ENCODE data around the gene PANX2.
A peak's percentile ranks its signal among the peaks of the same experiment; 100 is the strongest.
"Not testable (repeated sequence)": the region's sequence is repeated elsewhere in the genome, so short reads cannot be mapped to it uniquely, and the experiment has no call there.

Gene PANX2

GRCh38 chr22:50199251-50199721 is 28.8 kb downstream of the PANX2 start:
- DNase-seq: no peak

GRCh38 chr22:50199829-50200460 is 29.4 kb downstream of the PANX2 start:
- DNase-seq: no peak

GRCh38 chr22:50200461-50201190 is 30.1 kb downstream of the PANX2 start, which contains the start of gene SELENOO:
SELENOO (plus strand) TSS chr22:50201011; CDS start chr22:50201037, 26 bp downstream.
- peak; percentile 90 for DNase-seq

GRCh38 chr22:50201191-50202129 is 30.9 kb downstream of the PANX2 start:
- no peak for DNase-seq

- no peak for DNase-seq
Measured at GRCh38 chr22:50202130-50202666, 31.7 kb downstream of the PANX2 start.

- no peak for DNase-seq
Measured at GRCh38 chr22:50203288-50203687, 32.8 kb downstream of the PANX2 start.

GRCh38 chr22:50204571-50204970 is 34.0 kb downstream of the PANX2 start:
- no peak for DNase-seq

- not testable (repeated sequence) for DNase-seq
Measured at GRCh38 chr22:50204998-50205397, 34.5 kb downstream of the PANX2 start.

- no peak for DNase-seq
Measured at GRCh38 chr22:50205781-50206569, 35.4 kb downstream of the PANX2 start.

DNA sequence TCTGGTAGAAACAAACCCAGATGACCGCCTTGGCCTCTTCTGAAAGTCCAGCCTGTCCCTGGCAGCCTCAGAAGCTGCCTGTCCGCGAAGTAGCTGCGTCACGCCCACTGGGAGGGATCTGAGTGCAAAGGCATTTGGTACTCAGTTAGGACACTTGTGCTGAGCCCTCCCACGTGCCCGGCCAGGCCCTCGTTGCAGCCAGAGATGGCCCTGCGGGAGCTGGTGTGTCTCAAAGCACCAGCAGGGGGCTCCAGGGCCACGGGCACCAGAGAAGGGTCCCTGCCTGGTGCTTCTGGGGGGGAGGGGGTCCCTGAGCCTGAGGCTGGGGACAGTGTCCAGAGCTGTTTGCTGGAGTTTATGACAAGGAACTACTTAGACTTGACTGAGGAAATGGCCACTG is 36.1 kb downstream of the PANX2 start:
- no peak for DNase-seq

GRCh38 chr22:50207383-50208140 is 37.0 kb downstream of the PANX2 start:
- no peak for DNase-seq

GRCh38 chr22:50208430-50208938 is 38.0 kb downstream of the PANX2 start:
- DNase-seq: no peak

DNA sequence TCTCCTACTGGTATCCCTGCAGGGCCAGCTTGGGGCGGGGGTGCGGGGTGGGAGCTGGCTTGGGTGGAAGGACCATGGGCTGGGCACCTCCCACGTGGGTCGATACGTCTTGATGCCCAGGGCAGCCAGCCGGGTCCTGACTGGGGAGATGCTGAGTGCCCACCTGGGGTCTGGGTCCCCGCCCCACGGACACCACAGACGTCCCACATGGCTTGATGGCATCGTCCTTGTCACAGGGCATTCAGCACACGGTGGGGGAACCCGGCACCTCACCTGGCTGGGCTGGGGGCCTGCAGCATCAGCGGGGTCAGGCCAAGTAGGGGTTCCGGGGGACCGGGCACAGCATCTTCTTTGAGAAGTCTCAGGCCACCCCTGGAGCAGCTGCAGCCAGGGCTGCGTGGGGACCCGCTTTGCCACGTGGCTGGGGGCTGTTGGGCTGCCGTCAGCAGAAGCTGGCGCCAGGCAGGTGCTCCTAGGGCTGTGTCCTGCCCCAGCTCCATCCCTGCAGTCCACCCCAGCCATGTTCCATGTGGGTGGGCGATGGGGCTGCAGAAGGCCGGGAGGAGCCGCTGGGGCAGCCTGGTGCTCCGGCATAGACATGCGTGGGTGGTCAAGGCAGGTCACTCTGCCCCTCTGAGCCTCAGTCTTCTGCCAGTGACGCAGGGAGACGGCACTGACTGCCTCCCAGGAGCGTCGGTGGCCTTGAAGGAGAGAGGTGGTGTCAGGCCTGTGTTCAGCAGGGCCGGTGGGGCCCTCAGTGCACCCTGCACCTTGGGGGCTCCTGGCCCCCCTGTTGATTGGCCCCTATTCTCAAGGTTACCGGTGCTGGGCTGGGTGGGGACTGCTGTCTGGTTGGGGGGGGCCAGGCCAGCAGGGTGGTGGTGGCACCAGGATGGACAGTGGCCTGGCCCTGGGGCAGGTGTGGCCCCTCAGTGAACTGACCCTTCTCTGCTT is 38.7 kb downstream of the PANX2 start:
- DNase-seq: no peak

DNA sequence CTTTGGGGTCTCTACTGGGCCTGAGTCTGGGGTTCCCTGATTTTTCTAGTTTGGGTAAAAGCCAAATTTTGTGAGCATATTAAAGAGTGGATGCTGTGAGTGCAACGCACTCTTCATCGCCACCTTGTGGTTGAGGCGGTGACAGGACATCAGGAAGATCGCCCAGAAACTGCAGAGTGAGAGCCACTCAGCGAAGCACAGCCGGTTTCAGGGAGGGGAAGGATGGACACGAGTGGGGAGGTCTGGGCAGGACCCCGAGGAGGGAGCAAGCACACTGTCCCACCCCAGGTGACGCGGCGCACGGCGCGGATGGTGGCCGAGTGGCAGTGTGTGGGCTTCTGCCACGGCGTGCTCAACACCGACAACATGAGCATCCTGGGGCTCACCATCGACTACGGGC is 39.4 kb downstream of the PANX2 start:
- no peak for DNase-seq

DNA sequence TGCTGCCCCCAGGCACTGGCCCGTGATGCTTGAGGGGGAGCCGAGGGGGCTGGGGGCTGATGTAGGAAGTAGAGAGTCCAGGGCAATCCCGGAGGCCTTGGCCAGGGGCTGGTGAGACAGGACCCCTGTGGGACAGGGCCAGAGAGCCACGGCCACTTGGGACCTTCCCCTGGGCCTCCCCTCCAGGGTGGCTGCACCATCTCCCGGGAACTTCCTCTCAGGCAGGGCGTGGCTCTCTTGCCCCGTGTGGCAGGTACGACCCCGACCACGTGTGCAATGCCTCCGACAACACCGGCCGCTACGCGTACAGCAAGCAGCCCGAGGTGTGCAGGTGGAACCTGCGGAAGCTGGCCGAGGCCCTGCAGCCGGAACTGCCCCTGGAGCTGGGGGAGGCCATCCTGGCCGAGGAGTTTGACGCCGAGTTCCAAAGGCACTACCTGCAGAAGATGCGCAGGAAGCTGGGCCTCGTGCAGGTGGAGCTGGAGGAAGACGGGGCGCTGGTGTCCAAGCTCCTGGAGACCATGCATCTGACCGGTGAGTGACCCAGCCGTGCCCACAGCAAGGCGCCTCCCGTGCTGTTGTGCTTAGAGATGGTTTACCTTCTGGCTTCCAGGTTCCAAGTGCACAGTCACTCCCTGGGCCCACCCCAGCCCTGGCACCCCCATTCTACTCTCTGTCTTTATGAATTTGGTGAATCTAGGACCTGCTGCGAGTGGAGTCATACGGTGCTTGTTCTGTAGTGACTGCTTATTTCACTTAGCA is 40.0 kb downstream of the PANX2 start:
- no peak for DNase-seq

DNA sequence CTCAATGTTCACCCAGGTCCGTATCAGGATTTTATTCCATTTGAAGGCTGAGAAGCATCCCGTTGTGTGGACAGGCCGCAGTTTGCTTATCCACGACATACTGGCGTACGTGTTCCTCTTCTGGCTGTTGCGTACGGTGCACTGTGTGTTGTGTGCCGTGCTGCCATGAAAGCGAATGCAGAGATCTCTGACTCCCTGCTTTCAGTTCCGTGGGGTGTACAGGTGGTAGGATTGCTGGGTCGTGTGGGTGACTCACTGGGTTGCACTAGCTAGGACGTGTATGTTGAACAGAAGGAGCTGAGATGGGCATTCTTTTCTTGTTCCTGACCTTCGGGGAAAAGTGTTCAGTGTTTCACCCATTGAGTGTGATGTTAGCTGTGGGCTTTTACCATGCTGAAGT is 40.6 kb downstream of the PANX2 start:
- no peak for DNase-seq

- DNase-seq: no peak
Measured at GRCh38 chr22:50213263-50213662, 42.7 kb downstream of the PANX2 start.

GRCh38 chr22:50215297-50216054 is 44.9 kb downstream of the PANX2 start:
- no peak for DNase-seq
